ENCODE data around the gene TMPRSS7.

DNA sequence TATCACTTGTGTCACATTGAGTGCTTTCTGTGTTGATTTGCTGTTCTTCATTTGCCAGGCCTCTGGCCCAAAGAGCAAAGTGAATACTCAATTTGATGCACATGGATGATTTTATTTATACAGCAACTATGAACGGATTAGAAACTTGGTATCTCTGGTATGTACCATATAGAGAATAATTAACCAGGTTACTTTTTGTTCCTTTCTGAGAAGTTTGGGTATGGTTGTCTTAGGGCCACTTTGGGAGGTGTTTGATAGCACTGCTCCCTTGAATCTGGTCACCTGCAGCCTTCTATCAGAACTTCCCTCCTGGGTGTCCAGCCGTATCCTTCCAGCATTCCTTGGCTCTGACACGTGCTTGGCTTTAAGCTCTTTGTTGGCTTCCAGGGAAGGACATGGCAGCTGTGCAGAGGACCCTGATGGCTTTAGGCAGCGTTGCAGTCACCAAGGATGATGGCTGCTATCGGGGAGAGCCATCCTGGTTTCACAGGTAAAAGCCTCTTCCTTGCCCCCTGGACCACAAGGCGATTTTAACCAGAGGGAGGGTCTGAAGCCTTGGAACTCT is 23.1 kb upstream of the TMPRSS7 start:
- TF ChIP-seq POLR2A (IDR thresholded peaks at IDR 0.05), result no peak
- TF ChIP-seq CTCF (IDR thresholded peaks at IDR 0.05), result no peak

All from lower leg skin (tissue), 3 donors.